Stimulated activated CD4-positive, alpha-beta T cell treated with anti-CD3 and anti-CD28 coated beads, Interleukin-4, amount 100 ng/mL, for 1 hour (primary cell): Measurements from ENCODE around the gene SYNE2.

Experiments used
- DNase-seq: peaks from one replicate; pipeline ENCODE4 v3.0.0-alpha.2; 2020

SYNE2 gene

DNA sequence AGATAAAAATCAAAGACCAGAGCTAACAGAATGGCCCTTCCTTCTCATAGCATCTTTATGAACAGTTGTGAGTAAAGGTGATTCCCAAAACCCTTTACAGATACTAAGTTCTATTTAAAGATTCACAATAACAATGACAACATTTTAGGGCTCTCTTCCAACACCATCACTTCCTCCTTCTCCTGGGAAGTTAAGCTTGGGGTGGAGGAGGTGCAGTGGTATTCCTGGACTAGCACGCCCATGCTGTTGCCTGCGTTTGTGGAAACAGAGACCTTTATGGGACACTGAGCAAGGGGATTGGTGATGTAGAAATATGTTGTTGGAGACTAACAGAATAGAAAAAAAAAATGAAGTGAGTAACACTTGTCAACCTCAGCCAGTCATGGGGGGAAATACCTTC, 22.5 kb downstream of the SYNE2 start:
- no peak for DNase-seq

DNA sequence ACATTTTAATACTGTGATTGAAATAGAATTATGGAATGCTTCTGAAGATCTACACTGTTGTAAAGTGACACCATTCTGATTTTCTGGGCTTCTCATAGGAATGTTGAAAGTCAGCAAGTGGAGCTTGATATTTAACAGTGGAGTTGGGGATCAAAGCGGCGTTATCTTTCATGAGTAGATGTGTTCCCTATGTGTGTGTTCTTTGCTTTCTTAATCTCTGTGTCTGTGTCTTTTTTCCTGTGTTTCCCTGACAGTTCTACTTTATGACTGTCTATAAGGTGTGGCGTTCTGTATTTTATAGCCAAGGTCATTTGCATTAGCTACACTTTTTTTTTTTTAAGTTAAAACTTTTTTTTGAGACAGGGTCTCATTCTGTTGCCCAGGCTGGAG, 24.7 kb downstream of the SYNE2 start:
- DNase-seq = no peak

DNA sequence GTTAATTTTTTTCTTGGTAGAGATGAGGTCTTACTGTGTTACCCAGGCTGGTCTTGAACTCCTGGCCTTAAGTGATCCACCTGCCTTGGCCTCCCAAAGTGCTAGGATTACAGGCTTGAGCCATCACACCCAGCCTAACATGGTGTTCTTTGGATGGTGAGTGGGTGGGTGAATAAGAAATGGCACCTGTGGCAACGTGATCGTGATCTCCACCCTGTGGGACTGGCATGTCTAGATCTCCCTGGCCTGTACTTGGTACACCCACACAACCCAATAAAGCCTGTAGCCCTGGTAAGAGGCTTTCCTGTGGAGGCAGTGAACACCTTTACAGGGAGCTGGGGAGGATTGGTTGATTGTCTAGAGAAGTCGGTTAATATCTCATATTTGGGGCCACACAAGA, 25.2 kb downstream of the SYNE2 start:
- no peak for DNase-seq

DNA sequence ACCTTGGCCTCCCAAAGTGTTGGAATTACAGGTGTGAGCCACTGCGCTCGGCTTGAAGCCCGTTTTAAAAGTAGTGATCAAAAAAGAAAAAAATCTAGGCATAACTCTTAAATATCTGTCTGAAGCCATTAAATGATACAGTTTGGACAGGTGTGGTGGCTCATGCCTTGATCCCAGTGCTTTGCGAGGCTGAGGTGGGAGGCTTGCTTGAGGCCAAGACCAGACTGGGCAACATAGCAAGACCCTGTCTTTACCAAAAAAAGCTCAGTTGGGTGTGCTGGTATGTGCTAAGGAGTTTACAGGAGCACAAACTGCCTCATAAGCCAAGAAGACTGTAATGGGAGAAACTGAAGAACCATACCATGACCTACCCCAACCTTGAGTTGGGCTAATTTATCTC, 26.0 kb downstream of the SYNE2 start:
- no peak for DNase-seq

DNA sequence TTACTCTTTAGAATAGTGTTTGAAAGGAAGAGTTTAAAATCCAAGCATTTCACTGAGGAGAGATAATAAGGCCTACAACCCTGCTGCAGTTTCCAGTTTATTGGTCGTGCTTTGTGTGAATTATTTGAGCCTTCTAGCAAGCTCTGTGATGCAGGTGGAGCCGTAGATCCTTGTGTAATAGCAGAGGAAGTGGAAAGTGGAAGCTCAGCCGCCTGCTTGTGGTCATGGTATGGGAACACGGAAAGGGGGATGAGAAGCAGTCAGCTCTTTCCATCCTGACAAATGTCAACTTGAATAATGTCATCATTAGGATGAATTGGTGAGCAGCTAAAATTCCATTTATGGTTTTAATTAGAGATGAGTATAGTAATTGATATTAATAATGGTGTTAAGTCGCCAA, 29.1 kb downstream of the SYNE2 start:
- DNase-seq = no peak

DNA sequence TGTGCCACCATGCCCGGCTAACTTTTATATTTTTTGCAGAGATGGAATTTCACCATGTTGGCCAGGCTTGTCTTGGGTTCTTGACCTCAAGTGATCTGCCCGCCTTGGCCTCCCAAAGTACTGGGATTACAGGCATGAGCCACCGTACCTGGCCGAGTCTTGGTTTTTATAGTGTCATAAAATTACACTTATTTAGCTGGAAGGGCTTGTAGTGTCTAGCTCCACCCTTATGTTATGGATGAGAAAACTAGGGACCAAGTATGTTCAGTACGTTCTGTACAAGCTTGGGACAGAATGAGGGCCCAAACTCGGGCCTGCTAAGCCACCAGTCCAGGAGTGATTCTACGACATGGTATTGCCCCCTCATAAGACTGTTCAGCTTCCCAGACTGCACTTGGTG, 35.1 kb downstream of the SYNE2 start:
- DNase-seq = no peak

DNA sequence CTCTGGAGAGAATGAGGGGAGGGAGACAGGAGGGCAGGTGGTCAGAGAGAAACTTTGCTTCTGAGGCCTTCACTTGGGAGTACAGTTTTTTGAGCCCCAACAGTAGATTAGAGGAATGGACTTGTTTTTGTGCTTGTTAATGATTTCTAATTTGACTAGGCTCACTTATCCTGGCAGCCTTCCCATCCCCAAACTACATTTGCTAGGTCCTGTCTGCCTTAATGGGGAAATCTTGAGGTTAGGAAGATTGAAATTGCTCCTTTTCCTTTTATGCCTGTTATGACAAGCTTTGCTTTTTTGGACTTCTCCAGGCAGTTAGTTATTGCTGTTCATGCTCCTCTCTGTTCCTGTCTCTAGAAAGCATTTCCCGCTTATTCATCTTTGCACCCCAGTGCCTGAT, 37.7 kb downstream of the SYNE2 start:
- DNase-seq = no peak

DNA sequence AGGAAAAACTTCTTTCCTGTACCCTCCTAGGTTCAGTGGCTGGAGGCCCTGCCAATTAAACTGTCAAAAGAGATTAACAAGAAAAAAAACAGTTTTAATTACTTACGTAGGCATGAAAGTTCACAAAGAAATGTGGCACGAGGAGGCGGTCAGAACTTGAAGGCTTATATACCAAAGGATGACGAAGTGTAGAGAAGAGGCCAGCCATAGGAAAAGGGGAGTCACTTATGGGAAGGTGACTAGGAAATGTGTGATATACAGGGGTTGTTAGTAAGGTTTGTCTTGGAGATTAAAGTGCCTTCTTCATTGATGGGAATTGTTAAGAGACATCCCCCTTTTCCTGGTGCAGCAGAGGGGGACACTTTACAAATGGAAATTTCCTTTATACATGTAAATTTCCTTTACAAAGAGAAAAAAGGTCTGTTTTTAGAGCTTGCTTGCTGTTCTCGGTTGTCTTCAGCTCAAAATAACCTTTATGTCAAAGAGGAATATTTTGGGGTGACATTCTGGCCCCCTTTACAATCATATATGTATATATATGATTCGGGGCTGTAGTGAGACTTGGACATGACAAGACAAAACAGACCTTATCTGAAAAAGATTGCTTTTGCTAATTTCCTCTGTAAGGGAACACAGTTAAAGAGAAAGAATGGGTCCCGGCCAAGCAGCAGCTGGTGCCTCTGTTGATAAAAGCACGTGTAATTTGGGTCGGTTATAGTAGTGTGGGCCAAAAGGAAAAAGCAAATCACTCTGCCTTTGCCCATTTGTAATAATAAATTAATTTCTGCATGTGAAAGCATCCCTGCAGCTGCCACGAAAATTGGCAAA, 38.6 kb downstream of the SYNE2 start:
- no peak for DNase-seq

DNA sequence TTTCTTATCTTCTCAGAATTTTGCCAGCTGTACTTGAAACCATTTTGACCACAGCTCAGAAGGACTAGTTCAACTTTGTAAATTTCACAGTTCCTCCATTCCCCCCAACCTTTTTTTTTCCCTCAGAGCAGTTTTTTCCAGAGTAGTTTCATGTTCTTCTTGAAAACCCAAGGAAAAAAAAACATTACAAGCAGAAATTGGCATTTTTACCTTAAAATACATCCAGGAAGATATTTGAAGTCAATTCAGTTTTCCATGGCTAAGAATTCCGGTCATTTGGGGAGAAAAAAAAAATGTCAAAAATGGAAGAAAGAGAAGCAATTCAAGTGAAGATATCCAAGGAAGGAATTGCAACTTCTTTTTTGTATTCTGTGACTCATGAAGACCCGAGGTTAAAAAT, 39.5 kb downstream of the SYNE2 start:
- no peak for DNase-seq

DNA sequence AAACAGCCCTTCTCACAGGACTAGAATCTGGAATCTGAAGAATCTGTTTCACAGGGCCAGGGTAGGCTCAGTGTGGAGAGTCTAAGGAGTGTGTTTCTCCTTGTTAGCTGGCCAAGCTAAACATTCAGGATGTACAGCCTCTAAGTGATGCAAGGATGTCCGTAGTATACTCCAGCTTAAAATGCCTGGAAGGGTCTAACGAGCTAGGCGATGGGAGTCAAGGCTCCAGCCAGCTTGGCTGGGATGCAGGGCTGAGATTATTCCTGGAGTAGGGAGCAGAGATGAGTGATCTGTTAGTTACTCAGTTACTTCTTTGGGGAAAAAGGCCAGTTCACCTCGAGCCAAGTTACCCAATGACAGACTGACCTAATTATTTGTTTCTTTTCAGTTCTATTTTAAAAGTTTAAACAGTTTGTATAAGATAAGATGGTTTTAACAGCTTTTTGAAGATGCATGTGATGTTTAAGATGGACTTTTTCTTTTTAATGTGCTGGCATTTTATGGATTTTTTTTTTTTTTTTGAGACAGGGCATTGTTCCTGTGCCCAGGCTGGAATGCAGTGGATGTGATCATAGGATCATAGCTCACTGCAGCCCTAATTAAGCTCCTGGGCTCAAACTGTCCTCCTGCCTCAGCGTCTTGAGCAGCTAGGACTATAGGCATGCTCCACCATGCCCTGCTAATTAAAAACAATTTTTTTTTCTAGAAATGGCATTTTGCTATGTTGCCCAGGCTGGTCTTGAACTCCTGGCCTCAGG, 41.1 kb downstream of the SYNE2 start:
- no peak for DNase-seq

DNA sequence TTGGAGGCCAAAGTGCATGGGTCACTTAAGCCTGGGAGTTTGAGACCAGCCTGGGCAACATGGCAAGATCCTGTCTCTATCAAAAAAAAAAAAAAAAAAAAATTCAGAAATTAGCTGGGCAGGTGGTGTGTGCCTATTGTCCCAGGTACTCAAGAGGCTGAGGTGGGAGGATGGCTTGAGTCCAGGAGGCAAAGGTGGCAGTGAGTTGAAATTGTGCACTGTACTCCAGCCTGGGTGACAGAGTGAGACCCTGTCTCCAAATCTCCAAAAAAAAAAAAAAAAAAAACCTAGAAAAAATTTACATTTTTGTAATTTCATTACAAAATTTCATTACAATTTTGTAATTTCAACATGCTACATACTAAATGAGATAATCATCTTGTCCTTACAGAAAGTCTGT, 42.7 kb downstream of the SYNE2 start:
- DNase-seq = no peak

DNA sequence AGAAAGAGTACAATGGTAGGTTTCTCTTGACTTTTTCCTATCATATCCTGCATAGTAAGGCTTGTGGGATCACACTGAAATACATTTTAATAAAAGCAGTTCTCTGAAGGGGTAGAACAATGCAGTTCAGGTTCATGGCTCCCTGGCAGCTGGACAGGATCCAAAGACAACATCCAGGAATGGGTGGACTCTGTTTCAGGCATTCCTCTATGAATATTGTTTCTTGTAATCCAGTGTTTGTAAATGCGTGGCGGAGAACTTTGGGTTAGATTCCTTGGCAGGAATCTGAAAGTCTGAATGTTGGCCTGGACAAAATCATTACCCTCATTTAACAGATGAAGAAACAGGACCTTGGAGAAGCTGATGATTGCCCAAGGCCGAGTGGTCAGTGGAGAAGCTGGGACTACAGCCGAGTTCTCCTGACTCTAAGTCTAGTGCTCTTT, 43.5 kb downstream of the SYNE2 start:
- DNase-seq = no peak

DNA sequence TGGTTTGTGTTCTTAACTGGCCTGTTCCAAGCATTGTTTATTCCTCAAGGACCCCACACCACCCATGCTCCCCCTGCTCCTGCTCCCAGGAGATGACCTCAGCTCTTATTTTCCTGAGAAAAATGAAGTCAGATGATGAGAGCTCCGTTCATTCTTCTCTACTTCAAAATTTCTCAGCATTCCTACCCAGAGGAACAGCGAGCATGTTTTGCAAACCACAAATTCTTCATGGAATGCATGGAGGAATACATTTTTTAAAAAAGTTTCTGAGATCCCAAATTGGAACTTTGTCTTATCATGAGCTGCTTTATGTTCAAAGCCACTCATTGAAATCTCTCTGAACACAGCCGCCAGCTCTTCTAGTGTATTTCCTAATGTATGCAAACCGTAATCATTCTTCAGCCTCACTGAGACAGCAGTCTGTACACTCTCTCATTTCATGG, 44.9 kb downstream of the SYNE2 start:
- no peak for DNase-seq

DNA sequence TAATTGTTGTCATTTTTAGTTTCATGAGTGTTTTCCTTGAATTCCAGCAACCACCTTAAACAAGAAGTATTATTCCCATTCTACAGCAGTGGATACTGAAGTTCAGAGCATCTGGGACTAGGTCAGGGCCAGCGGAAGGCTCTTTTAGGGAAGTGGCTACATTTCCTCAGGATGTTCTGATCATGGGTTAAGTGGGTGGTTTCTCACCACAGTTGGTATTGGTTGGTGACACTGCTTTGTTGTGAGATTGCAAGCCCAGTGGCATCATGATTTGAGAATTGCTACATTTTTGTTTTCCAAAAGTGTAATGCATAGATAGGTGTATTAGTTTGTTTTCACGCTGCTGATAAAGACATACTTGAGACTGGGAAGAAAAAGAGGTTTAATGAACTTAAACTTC, 47.1 kb downstream of the SYNE2 start:
- no peak for DNase-seq

DNA sequence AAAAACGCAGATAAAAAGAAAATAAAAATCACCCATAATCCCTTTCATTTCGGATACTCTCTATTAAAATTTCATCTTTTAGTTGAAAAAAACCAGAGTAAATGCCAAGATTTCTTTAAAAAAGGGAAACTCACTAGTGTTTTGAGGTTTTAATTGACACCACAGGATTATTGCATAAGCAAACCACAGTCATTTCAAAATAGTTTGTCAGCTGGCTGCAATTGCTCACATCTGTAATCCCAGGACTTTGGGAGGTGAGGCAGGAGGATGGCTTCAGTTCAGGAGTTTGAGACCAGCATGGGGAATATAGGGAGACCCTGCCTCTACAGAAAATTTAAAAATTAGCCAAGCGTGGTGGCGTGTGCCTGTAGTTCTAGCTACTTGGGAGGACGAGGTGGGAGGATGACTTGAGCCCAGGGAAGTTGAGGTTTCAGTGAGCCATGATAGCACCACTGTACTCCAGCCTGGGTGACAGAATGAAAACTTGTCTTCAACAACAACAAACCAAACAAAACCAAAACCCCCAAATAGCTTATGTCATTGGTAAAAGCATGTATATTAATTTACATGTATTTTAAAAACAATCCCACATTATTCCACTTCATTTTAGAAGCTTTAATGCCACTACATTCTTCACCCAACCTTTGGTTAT, 48.8 kb downstream of the SYNE2 start:
- no peak for DNase-seq

DNA sequence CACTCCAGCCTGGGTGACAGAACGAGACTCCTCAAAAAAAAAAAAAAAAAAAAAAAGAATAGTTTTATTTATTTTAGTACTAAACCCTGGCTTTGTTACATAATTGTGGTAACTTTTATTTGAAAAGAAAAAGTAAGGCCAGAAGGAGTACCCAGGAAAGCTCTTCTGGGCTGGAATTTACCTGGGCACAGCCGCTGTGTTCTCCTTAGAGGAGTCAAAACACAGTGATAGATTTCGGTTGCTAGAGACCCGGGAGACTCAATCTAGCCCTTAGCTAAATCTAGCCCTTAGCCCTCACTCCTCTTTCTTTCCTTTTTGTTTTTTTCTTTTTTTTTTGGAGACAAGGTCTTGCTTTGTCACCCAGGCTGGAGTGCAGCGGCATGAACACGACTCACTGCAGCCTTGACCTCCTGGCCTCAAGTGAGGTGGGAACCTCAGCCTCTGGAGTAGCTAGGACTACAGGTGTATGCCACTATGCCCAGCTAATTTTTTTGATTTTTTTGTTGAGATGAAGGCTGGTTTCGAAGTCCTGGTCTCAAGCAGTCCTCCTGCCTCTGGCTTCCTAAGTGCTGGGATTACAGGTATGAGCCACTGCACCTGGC, 49.7 kb downstream of the SYNE2 start:
- DNase-seq = no peak

DNA sequence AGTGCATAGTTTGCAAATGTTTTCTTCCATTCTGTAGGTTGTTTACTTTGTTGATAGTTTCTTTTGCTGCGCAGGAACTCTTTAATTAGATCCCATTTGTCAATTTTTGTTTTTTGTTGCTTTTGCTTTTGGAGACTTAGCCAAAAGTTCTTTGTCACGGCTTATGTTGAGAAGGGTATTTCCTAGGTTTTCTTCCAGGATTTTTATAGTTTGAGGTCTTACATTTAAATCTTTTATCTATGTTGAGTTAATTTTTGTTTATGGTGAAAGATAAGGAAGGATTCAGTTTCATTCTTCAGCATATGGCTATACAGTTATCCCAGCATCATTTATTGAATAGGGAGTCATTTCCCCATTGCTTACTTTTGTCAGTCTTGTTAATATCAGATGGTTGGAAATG, 51.9 kb downstream of the SYNE2 start:
- no peak for DNase-seq

DNA sequence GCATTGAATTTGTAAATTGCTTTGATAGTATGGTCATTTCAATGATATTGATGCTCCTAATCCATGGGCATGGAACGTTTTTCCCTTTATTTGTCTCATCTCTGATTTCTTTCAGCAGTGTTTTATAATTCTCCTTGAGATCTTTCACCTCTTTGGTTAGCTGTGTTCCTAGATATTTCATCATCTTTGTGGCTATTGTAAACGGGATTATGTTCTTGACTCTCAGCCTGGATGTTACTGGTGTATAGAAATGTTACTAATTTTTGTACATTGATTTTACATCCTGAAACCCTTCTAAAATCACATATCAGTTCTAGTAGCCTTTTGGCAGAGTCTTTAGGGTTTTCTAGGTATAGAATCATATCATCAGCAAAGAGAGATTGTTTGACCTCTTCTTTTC, 52.6 kb downstream of the SYNE2 start:
- no peak for DNase-seq

DNA sequence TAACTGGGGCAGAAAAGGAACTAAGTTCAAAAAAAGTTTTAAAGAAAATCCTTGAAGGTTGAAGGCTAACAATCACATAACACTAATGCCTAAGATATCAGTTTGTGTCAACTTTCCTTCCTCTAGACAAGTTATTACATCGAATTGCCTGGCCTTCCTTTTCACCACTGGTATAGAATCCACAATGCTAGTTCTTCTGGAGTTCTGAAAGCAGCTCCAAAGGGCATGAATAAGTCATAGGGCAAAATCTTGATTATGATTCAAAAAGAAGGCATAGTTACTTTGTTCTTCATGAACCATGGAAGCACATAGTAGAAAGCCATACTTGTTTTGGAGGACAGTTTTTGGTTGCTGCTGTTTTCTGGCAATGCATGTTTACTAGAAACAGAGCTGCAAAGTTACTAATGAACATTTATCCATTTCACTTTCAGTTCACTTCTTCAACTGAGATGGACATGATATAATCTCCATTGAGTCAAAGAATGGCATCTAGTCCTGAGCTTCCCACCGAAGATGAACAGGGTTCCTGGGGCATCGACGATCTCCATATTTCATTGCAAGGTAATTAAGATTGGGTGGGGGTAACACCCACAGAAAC, 56.0 kb downstream of the SYNE2 start:
- DNase-seq = no peak

DNA sequence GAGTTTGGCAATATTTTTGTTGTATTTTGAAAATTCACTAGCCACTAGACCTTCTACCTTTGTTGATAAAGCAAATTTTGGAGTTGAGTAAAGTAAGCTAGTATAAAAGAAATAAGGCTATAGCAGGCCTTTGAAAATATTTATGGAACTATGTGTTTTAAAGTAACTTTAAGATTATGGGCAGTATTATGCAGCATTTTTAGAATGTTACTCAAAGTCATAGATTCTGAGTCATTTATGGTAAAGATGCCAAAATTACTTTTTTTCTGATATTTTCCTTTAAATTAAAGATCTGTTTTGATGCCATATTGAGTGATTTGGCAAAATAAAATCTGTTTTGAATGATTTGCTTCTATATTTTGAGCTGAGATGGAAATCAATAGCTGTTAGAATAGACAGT, 57.2 kb downstream of the SYNE2 start:
- DNase-seq = no peak

DNA sequence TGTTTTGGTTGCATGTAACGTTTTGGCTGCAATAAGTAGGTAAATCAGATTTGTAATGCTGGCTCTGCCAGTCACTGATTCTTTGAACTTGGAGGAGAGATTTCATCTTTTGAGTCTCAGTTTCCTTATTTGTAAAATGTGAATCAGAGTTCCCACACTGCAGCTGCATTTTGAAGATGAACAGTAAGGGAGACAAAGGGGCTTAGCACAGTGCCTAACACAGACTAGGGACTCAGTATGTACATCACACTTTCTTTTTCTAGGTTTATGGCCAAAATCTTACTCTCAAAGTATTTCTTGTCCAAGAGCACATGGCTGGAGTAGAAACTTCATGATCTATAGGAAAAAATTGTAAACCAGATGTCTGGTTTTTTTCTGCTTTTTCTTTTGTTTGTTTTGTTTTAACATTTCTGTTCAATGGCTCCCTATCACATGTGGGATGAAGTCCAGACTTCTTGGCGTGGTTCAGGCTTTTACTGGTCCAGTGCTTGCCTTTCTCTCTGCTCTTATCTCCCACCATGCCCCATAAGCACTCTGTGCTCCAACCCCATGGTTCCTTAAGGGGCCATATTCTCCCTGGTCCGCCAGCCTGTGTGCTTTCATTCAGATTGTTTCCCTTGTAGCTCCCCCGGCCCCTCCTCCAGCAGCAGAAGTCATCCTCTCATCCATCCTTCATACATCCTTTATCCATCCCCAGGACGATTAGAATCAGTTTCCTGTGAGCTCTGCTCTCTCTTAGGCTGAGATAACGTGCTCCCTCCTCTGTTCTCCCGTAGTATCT, 58.0 kb downstream of the SYNE2 start:
- DNase-seq = no peak

DNA sequence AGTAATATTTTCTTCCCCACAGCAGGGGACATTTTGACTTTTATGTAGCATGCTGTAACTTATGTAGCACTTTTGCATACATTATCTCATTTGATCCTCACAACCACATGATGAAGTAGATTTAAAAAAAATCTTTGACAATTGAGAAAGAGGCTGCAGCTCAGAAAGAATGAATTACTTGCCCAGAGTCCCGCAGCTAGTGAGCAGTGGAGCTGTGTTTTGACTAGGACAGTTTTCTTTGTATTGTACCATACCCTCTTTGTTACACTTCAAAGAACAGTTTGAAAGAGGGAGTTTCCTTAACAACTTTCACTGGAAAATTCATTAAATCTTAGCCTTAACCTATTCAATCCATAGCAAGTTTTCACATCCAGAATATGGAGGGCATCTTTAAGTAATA, 58.6 kb downstream of the SYNE2 start:
- no peak for DNase-seq
